T-cell (primary cell): ENCODE results near the gene IFT27. TPM values are rescaled to one million over a fixed set of nuclear protein-coding genes. Genes with fewer than 3 reads are reported as not detected.
"Not testable (repeated sequence)": the region's sequence is repeated elsewhere in the genome, so short reads cannot be mapped to it uniquely, and the experiment has no call there.

Experiments
- ATAC-seq, 4 experiments: fragments of 200-7000 bp in 3 of 4; fragments of 150-1000 bp in 1 of 4; cut with Tn5 transposase; replicated peaks in 1 of 4; 1 replicate in 3 of 4; 2 replicates in 1 of 4; pipeline ENCODE4 v1.10.0; 2021; ENCODE audit warnings: moderate library complexity in 3 of 4, mild to moderate bottlenecking in 2 of 4, moderate number of reproducible peaks in 1 of 4
- CTCF ChIA-PET, 2 donors: fragments of 300-600 bp; sonication (Branson Sonifier 250); formaldehyde crosslinking; loops; one replicate each; lab custom pipeline; 2022; ENCODE audit warnings: antibody characterized with exemption in 2 of 2; lab: Charles Lee
- POLR2A ChIA-PET, 2 donors: fragments of 300-600 bp; sonication (Branson Sonifier 250); formaldehyde crosslinking; loops; one replicate each; lab custom pipeline; 2022; ENCODE audit warnings: antibody characterized with exemption in 2 of 2; lab: Charles Lee
- DNase-seq, 35 experiments: peaks; one replicate each; pipeline versions ENCODE4 v3.0.0 to v3.0.0-alpha.2; 2013 to 2023
- H3K27ac ChIP-seq: one replicate; pipeline ENCODE4 v1.5.1; 2013; ENCODE audit warnings: low read length
- H3K27me3 ChIP-seq, 2 experiments: replicated peaks in 1 of 2; 1 replicate in 1 of 2; 2 replicates in 1 of 2; pipeline versions ENCODE4 v1.6.1 to v1.7.0; 2013; ENCODE audit warnings: low read length in 1 of 2, mixed read lengths in 1 of 2; ENCODE audit not compliant: control insufficient read depth in 2 of 2, insufficient read depth in 2 of 2; ENCODE audit errors: extremely low read depth in 1 of 2
- H3K36me3 ChIP-seq, 2 donors: 1 replicate in 1 of 2; 2 replicates in 1 of 2; pipeline versions ENCODE4 v1.6.1 to v1.7.0; 2013; ENCODE audit warnings: low read length in 1 of 2; ENCODE audit not compliant: control insufficient read depth in 2 of 2, insufficient read depth in 1 of 2; ENCODE audit errors: extremely low read depth in 1 of 2
- H3K4me1 ChIP-seq, 2 experiments: 1 replicate in 1 of 2; 2 replicates in 1 of 2; pipeline versions ENCODE4 v1.6.1 to v1.7.0; 2013; ENCODE audit warnings: low read length in 2 of 2, mixed read lengths in 1 of 2; ENCODE audit not compliant: insufficient read depth in 2 of 2, control insufficient read depth in 1 of 2; ENCODE audit errors: extremely low read depth in 1 of 2
- H3K4me3 ChIP-seq, 2 donors: 1 replicate in 1 of 2; 2 replicates in 1 of 2; pipeline versions ENCODE4 v1.5.1 to v1.7.0; 2013; ENCODE audit warnings: mild to moderate bottlenecking in 2 of 2, low read length in 1 of 2, moderate library complexity in 1 of 2; ENCODE audit not compliant: control insufficient read depth in 1 of 2; ENCODE audit errors: extremely low read depth in 1 of 2
- H3K9me3 ChIP-seq: 2 replicates; pipeline ENCODE4 v1.7.0; 2013
- H3K27ac Mint-ChIP-seq, 2 donors: one replicate each; pipeline ENCODE4 v1.8.0; 2020 to 2021; ENCODE audit warnings: mild to moderate bottlenecking in 2 of 2, mixed read lengths in 2 of 2
- H3K27me3 Mint-ChIP-seq, 2 donors: one replicate each; pipeline ENCODE4 v1.8.0; 2021 to 2022; ENCODE audit warnings: mixed read lengths in 2 of 2
- H3K36me3 Mint-ChIP-seq: one replicate; pipeline ENCODE4 v1.8.0; 2021; ENCODE audit warnings: mixed read lengths
- H3K4me1 Mint-ChIP-seq, 3 donors: one replicate each; pipeline ENCODE4 v1.8.0; 2020 to 2022; ENCODE audit warnings: mixed read lengths in 3 of 3, mild to moderate bottlenecking in 1 of 3
- H3K4me3 Mint-ChIP-seq, 3 donors: one replicate each; pipeline ENCODE4 v1.8.0; 2020 to 2022; ENCODE audit warnings: mild to moderate bottlenecking in 3 of 3, mixed read lengths in 3 of 3, moderate library complexity in 3 of 3
- H3K9me3 Mint-ChIP-seq, 3 donors: one replicate each; pipeline ENCODE4 v1.8.0; 2020 to 2022; ENCODE audit warnings: mixed read lengths in 3 of 3
- WGBS: methylation state at CpG from one replicate; pipeline ENCODE4 v1.1.5; 2013; ENCODE audit warnings: missing lambda C conversion rate; ENCODE audit not compliant: insufficient coverage; 5-methylcytosine and 5-hydroxymethylcytosine counted together
- total RNA-seq, 35 experiments: library from RNA in 6 of 35; stranded (reverse) in 6 of 35; fragments of 120-200 nt in 1 of 35; gene quantifications; one replicate each; pipeline versions ENCODE4 v1.2.1 to v1.2.4 and lab custom pipeline; 2013 to 2026

IFT27 gene
- total RNA-seq, 5 donors from 2014 or later (not counting 1 experiment from before 2014, with no cell fraction given): 19.1 to 34.5 (median 32.0) TPM

DNA sequence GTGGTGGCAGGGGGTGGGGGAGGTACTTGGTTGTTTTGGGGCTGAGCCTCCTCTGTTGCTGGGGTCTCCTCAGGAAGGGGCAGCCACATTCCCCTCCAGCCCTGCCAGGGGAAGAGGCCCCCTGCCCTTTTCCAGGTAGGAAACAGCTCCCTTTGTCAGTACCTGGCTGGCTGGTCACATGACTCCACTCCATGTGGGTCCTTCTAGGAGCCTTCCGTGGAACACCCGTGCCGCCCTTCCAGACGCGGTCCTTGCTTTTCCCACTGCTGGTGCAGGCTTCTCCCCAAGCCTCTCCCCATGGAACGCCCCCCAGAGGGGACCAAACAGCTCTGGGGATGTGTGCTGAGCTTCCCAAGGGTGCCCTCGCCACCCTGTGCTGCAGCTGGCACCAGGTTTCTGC, 19.9 kb downstream of the IFT27 start:
- H3K27ac Mint-ChIP-seq: no peak overlapping the region
- ATAC-seq: no peak
- Histone ChIP-seq H3K27me3 (peaks cover 0 to 28% of the 10 kb centered on the region in 2 experiments), H3K27ac (no peak overlapping the region), H3K4me1 (peaks cover 0 to 12% of the 10 kb centered on the region in 2 experiments), H3K36me3 (no peaks in the 10 kb centered on the region), H3K9me3 (no peaks in the 10 kb centered on the region), H3K4me3 (no peak overlapping the region)
- 53% methylated on average over 6 of the region's 7 CpGs for WGBS
- POLR2A ChIA-PET: no interaction called here
- DNase-seq: no peak
- peaks cover 5 to 11% (median 7%) of the 10 kb centered on the region in 3 donors for H3K4me1 Mint-ChIP-seq
- CTCF ChIA-PET: interaction anchor here (0.8 to 1.2 kb wide), 2 partner anchors 15 to 71 kb away, joined by 4 to 5 read pairs; no protein-coding TSS in a partner anchor
- H3K4me3 Mint-ChIP-seq: no peak overlapping the region
- no peaks in the 10 kb centered on the region for H3K36me3 Mint-ChIP-seq
- peaks cover 15 to 27% of the 10 kb centered on the region in 2 donors for H3K27me3 Mint-ChIP-seq
- no peaks in the 10 kb centered on the region for H3K9me3 Mint-ChIP-seq

DNA sequence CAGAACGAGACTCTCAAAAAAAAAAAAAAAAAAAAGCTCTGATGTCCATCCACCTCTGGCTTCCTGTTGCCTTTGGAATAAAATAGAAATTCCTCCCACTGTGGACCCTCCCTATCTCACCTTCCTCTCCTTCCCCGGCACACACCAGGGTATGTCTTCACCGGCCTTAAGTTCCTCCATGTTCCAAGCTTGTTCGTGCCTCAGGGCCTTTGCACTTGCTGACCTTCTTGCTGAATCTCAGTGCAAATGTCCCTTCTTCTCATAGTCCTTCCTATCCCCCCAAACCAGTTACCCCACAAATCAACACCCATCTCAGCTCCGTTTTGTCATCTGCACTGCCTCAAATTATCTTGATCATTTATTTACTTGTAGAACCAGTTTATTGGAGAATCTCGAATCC, 20.6 kb downstream of the IFT27 start:
- H3K4me3 Mint-ChIP-seq: no peak overlapping the region
- Histone ChIP-seq H3K4me1 (peaks cover 0 to 12% of the 10 kb centered on the region in 2 experiments), H3K4me3 (no peak overlapping the region), H3K36me3 (no peaks in the 10 kb centered on the region), H3K27ac (no peak overlapping the region), H3K27me3 (peaks cover 0 to 28% of the 10 kb centered on the region in 2 experiments), H3K9me3 (no peaks in the 10 kb centered on the region)
- no peaks in the 10 kb centered on the region for H3K36me3 Mint-ChIP-seq
- H3K4me1 Mint-ChIP-seq: peaks cover 5 to 11% (median 7%) of the 10 kb centered on the region in 3 donors
- no peaks in the 10 kb centered on the region for H3K9me3 Mint-ChIP-seq
- ATAC-seq: no peak
- DNase-seq: no peak
- H3K27me3 Mint-ChIP-seq: peaks cover 15 to 27% of the 10 kb centered on the region in 2 donors
- no peak overlapping the region for H3K27ac Mint-ChIP-seq
- 85% methylated on average over 5 of the region's 6 CpGs for WGBS
- ChIA-PET POLR2A (no interaction called here), CTCF (interaction anchor here in 1 of 2 donors (0.6 to 0.8 kb wide), 2 partner anchors 70 to 224 kb away, joined by 5 read pairs; no protein-coding TSS in a partner anchor)

DNA sequence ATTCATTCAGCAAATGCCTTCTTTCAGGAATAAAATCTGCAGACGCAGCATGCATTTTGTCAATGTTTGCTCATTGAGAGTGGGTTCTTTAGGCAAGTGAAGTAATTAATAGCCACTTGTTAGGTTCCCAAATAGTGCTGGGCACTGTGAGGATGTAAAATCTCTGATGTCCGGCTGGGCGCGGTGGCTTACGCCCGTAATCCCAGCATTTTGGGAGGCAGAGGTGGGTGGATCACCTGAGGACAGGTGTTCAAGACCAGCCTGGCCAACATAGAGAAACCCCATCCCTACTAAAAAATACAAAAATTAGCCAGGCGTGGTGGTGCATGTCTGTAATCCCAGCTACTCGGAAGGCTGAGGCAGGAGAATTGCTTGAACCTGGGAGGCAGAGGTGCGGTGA, 21.0 kb downstream of the IFT27 start:
- Mint-ChIP-seq H3K4me1 (peaks cover 5 to 11% (median 7%) of the 10 kb centered on the region in 3 donors), H3K27me3 (peaks cover 15 to 27% of the 10 kb centered on the region in 2 donors)
- CTCF ChIA-PET: interaction anchor here in 1 of 2 donors (0.6 kb wide), 1 partner anchor 224 kb away, joined by 5 read pairs; no protein-coding TSS in a partner anchor
- H3K36me3 ChIP-seq, H3K27ac ChIP-seq, H3K27ac Mint-ChIP-seq, ATAC-seq, H3K36me3 Mint-ChIP-seq, H3K4me3 ChIP-seq, DNase-seq, H3K9me3 ChIP-seq, H3K4me3 Mint-ChIP-seq, POLR2A ChIA-PET, H3K9me3 Mint-ChIP-seq: not testable (repeated sequence)
- 97% methylated on average over 6 of the region's 9 CpGs for WGBS
- peaks cover 0 to 12% of the 10 kb centered on the region in 2 experiments for H3K4me1 ChIP-seq
- peaks cover 0 to 28% of the 10 kb centered on the region in 2 experiments for H3K27me3 ChIP-seq

DNA sequence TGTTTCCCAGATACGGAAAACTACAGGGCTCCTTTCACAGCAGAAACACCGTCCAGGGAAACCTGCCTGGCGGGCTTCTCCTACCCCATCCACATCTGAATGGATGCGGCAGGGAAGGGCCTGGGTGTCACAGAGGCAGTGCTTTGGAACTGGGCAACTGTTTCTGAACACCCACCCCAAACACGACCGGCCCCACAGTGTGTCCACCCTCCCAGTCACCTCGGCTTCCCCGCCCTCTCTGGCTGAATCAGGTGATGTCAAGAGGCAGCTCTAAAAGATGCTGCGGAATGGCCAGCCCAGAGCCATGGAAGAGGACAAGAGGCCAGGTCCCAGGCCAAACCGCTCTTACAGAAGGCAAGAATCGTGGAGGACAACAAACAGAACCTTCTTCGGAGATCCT, 22.0 kb downstream of the IFT27 start:
- WGBS: 78% methylated on average over 6 of the region's 12 CpGs
- H3K27ac ChIP-seq: no peak overlapping the region
- Mint-ChIP-seq H3K9me3 (no peaks in the 10 kb centered on the region), H3K27me3 (peaks cover 15 to 27% of the 10 kb centered on the region in 2 donors), H3K36me3 (no peaks in the 10 kb centered on the region), H3K27ac (no peak overlapping the region), H3K4me3 (no peak overlapping the region), H3K4me1 (peaks cover 5 to 11% (median 7%) of the 10 kb centered on the region in 3 donors)
- H3K27me3 ChIP-seq: peaks cover 0 to 28% of the 10 kb centered on the region in 2 experiments
- ChIA-PET POLR2A (no interaction called here), CTCF (no interaction called here)
- H3K36me3 ChIP-seq: no peaks in the 10 kb centered on the region
- no peak for DNase-seq
- no peak overlapping the region for H3K4me3 ChIP-seq
- ATAC-seq: no peak
- H3K4me1 ChIP-seq: peaks cover 0 to 12% of the 10 kb centered on the region in 2 experiments
- H3K9me3 ChIP-seq: no peaks in the 10 kb centered on the region

DNA sequence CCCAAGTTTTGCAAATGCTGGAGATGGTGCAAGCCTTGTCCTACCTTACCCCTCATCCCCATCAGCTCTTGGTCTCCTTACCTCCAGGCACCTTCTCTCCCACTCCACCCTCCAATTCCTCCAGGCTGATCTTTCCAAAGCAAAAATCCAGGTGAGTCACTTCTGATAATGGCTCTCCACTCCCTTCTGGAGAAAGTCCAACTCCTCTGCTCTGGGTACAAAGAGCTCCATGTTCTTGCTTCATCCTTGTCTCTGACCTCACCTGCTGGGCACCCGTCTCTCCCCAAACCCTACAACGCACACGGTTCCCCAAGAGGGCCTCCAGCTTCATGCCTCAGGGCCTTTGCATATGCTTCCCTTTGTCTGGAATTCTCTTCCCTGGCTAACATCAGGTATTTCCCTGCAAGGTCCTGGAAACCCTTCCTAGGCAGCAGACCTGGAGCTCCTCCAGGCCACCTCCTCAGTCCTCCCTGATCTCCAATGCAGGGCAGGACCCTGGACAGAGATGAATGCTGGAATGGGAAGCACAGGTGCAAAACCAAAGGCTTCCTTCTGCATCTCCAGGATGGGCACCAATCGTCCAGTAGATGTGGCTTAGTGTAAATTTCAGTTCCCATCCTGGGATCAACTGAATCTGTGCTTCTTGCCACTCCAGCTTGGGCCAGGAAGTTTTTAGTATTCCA, 22.7 kb downstream of the IFT27 start:
- DNase-seq (no peak), ATAC-seq (no peak)
- CTCF ChIA-PET: no interaction called here
- WGBS: 69% methylated on average over 3 of the region's 4 CpGs
- peaks cover 5 to 11% (median 7%) of the 10 kb centered on the region in 3 donors for H3K4me1 Mint-ChIP-seq
- peaks cover 0 to 12% of the 10 kb centered on the region in 2 experiments for H3K4me1 ChIP-seq
- H3K9me3 Mint-ChIP-seq: no peaks in the 10 kb centered on the region
- H3K9me3 ChIP-seq: no peaks in the 10 kb centered on the region
- peaks cover 15 to 29% of the 10 kb centered on the region in 2 donors for H3K27me3 Mint-ChIP-seq
- H3K27ac Mint-ChIP-seq: no peak overlapping the region
- POLR2A ChIA-PET: no interaction called here
- no peak overlapping the region for H3K4me3 Mint-ChIP-seq
- H3K27ac ChIP-seq: no peak overlapping the region
- no peaks in the 10 kb centered on the region for H3K36me3 ChIP-seq
- H3K27me3 ChIP-seq: peaks cover 0 to 29% of the 10 kb centered on the region in 2 experiments
- no peaks in the 10 kb centered on the region for H3K36me3 Mint-ChIP-seq
- H3K4me3 ChIP-seq: no peak overlapping the region

DNA sequence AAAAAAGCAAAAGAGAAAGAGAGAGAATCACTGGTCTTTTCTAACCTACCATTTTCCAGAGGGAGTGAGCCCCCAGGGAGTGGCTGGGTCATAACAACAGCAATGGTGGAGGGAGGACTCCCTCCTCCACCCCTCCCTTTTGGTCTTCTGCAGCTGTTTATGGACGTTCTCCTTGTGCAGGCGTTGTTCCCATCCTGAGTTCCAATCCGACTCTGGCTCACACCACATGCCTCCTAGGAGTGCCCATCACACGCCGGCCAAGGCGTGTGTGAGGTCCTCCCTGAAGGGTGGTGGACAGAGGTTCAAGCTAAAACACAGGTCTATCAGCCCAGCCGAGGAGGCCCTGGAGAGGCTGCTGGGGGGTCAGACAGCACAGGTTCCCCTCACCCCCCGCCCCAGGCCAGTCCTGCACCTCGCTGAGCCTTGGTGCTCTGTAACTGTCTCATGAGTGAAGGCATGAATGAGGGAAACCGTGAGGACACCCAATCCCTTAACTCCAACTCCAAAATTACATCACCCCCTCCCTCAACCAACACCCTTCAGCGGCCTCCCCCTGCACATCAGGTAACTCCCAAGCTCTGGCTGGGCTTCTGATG, 29.4 kb downstream of the IFT27 start:
- no peaks in the 10 kb centered on the region for H3K4me1 ChIP-seq
- ATAC-seq: no peak
- WGBS: 55% methylated on average over 4 of the region's 11 CpGs
- Mint-ChIP-seq H3K27ac (no peak overlapping the region), H3K9me3 (no peaks in the 10 kb centered on the region), H3K4me1 (no peaks in the 10 kb centered on the region), H3K4me3 (no peak overlapping the region), H3K36me3 (no peaks in the 10 kb centered on the region), H3K27me3 (peaks cover 4 to 24% of the 10 kb centered on the region in 2 donors)
- H3K27me3 ChIP-seq: peaks cover 0 to 29% of the 10 kb centered on the region in 2 experiments
- H3K36me3 ChIP-seq: no peaks in the 10 kb centered on the region
- DNase-seq: no peak
- H3K4me3 ChIP-seq: no peak overlapping the region
- no peak overlapping the region for H3K27ac ChIP-seq
- H3K9me3 ChIP-seq: no peaks in the 10 kb centered on the region
- ChIA-PET POLR2A (no interaction called here), CTCF (no interaction called here)
